Liver (tissue), 9 donors: Measurements from ENCODE around the gene LHFPL2. TPM values are rescaled to one million over a fixed set of nuclear protein-coding genes. Genes with fewer than 3 reads are reported as not detected.

Experiments
- DNase-seq: peaks from one replicate; pipeline ENCODE4 v3.0.0-alpha.2; 2017; ENCODE audit warnings: low spot score
- H3K27ac ChIP-seq, 2 donors: one replicate each; pipeline ENCODE4 v1.7.0; 2013; ENCODE audit warnings: inconsistent platforms in 2 of 2, low read length in 2 of 2, control low read depth in 1 of 2, low read depth in 1 of 2, mild to moderate bottlenecking in 1 of 2
- H3K27me3 ChIP-seq, 4 donors: one replicate each; pipeline versions ENCODE4 v1.6.1 to v1.7.0; 2013; ENCODE audit warnings: low read length in 3 of 4, inconsistent platforms in 1 of 4, mild to moderate bottlenecking in 1 of 4, moderate library complexity in 1 of 4; ENCODE audit not compliant: control insufficient read depth in 4 of 4, insufficient read depth in 4 of 4
- H3K36me3 ChIP-seq, 4 donors: one replicate each; pipeline versions ENCODE4 v1.6.1 to v1.7.0; 2013; ENCODE audit warnings: low read length in 3 of 4, mild to moderate bottlenecking in 3 of 4, low read depth in 1 of 4, moderate library complexity in 1 of 4; ENCODE audit not compliant: control insufficient read depth in 4 of 4, insufficient read depth in 3 of 4
- H3K4me1 ChIP-seq, 4 donors: one replicate each; pipeline versions ENCODE4 v1.6.1 to v1.7.0; 2013; ENCODE audit warnings: low read length in 3 of 4, mild to moderate bottlenecking in 3 of 4, moderate library complexity in 1 of 4; ENCODE audit not compliant: control insufficient read depth in 4 of 4, insufficient read depth in 4 of 4
- H3K4me3 ChIP-seq, 3 donors: one replicate each; pipeline versions ENCODE4 v1.6.1 to v1.7.0; 2013; ENCODE audit warnings: low read length in 3 of 3, control low read depth in 1 of 3, low read depth in 1 of 3, mild to moderate bottlenecking in 1 of 3
- H3K9ac ChIP-seq, 2 donors: one replicate each; pipeline ENCODE4 v1.7.0; 2013; ENCODE audit warnings: low read length in 2 of 2, mild to moderate bottlenecking in 2 of 2, moderate library complexity in 2 of 2, control low read depth in 1 of 2, low read depth in 1 of 2
- H3K9me3 ChIP-seq, 4 donors: one replicate each; pipeline versions ENCODE4 v1.6.1 to v1.7.0; 2013; ENCODE audit warnings: low read length in 3 of 4; ENCODE audit not compliant: control insufficient read depth in 4 of 4
- EGR1 ChIP-seq, 2 donors: IDR thresholded peaks; 2 replicates each; pipeline ENCODE4 v1.6.1; 2016 to 2018; ENCODE audit warnings: antibody characterized with exemption in 2 of 2, low read depth in 2 of 2
- FOXA1 ChIP-seq: IDR thresholded peaks from 2 replicates; pipeline ENCODE4 v1.6.1; 2016; ENCODE audit warnings: antibody characterized with exemption
- FOXA2 ChIP-seq: IDR thresholded peaks from 2 replicates; pipeline ENCODE4 v1.6.1; 2016; ENCODE audit warnings: antibody characterized with exemption
- HNF4A ChIP-seq, 2 donors: conservative IDR thresholded peaks; 2 replicates each; pipeline ENCODE4 v1.6.1; 2016; ENCODE audit warnings: antibody characterized with exemption in 2 of 2, mild to moderate bottlenecking in 2 of 2
- HNF4G ChIP-seq: IDR thresholded peaks from 2 replicates; pipeline ENCODE4 v1.6.1; 2016; ENCODE audit warnings: antibody characterized with exemption
- JUND ChIP-seq, 2 donors: IDR thresholded peaks; 2 replicates each; pipeline ENCODE4 v1.6.1; 2016; ENCODE audit warnings: antibody characterized with exemption in 2 of 2
- NR2F2 ChIP-seq: IDR thresholded peaks from 2 replicates; pipeline ENCODE4 v1.6.1; 2016; ENCODE audit warnings: antibody characterized with exemption
- RXRA ChIP-seq, 2 donors: IDR thresholded peaks; 2 replicates each; pipeline ENCODE4 v1.6.1; 2017 to 2018; ENCODE audit warnings: antibody characterized with exemption in 2 of 2, mild to moderate bottlenecking in 1 of 2
- SP1 ChIP-seq: IDR thresholded peaks from 2 replicates; pipeline ENCODE4 v1.6.1; 2018; ENCODE audit warnings: antibody characterized with exemption, mild to moderate bottlenecking
- TAF1 ChIP-seq: conservative IDR thresholded peaks from 2 replicates; pipeline ENCODE4 v1.6.1; 2016; ENCODE audit warnings: antibody characterized with exemption, mild to moderate bottlenecking
- YY1 ChIP-seq: IDR thresholded peaks from 2 replicates; pipeline ENCODE4 v1.6.1; 2016; ENCODE audit warnings: antibody characterized with exemption, mild to moderate bottlenecking
- WGBS: extraction: QIAGEN DNeasy Blood & Tissue Kit; methylation state at CpG from one replicate; pipeline ENCODE4 v1.1.7; 2013; 5-methylcytosine and 5-hydroxymethylcytosine counted together
- polyA plus RNA-seq, 2 donors: library from polyadenylated mRNA; stranded (reverse) in 1 of 2; unstranded in 1 of 2; fragments of 200-250 nt in 1 of 2; fragments of >200 nt in 1 of 2; fragmentation: Nextera tagmentation in 1 of 2; extraction: Ambion mirVana in 1 of 2; gene quantifications; one replicate each; pipeline versions ENCODE4 v1.2.1 to v1.2.3, GENCODE V29; 2013 to 2015
- total RNA-seq, 2 donors: library from RNA; depleted of rRNA; stranded (reverse); fragments of >200 nt; gene quantifications; one replicate each; pipeline ENCODE4 v1.2.3, GENCODE V29; 2014
- TF ChIP-seq, protein P1 (sequence below): IDR thresholded peaks from 2 replicates; pipeline ENCODE4 v1.6.1; 2016; ENCODE audit warnings: antibody characterized with exemption
- TF ChIP-seq, protein P2 (sequence below): fragments of 150-350 bp; IDR thresholded peaks from 2 replicates; pipeline ENCODE4 v1.5.1; 2017; ENCODE audit warnings: improper control_type of control experiment, low read depth, low read length; ENCODE audit not compliant: missing input control
- TF ChIP-seq, protein P3 (sequence below): IDR thresholded peaks from 2 replicates; pipeline ENCODE4 v1.6.1; 2016; ENCODE audit warnings: antibody characterized with exemption
- TF ChIP-seq, protein P4 (sequence below): IDR thresholded peaks from 2 replicates; pipeline ENCODE4 v1.6.1; 2016; ENCODE audit warnings: antibody characterized with exemption
- TF ChIP-seq, protein P5 (sequence below): IDR thresholded peaks from 2 replicates; pipeline ENCODE4 v1.6.1; 2016; ENCODE audit warnings: antibody characterized with exemption, mild to moderate bottlenecking
- donor health status: healthy.
- donor health status: healthy.
- donor health status: healthy.
- donor health status: healthy.
- donor health status: healthy.

The LHFPL2 gene
- total and polyA plus RNA-seq, 4 donors: 1.6 to 9.4 (median 5.6) TPM

DNA sequence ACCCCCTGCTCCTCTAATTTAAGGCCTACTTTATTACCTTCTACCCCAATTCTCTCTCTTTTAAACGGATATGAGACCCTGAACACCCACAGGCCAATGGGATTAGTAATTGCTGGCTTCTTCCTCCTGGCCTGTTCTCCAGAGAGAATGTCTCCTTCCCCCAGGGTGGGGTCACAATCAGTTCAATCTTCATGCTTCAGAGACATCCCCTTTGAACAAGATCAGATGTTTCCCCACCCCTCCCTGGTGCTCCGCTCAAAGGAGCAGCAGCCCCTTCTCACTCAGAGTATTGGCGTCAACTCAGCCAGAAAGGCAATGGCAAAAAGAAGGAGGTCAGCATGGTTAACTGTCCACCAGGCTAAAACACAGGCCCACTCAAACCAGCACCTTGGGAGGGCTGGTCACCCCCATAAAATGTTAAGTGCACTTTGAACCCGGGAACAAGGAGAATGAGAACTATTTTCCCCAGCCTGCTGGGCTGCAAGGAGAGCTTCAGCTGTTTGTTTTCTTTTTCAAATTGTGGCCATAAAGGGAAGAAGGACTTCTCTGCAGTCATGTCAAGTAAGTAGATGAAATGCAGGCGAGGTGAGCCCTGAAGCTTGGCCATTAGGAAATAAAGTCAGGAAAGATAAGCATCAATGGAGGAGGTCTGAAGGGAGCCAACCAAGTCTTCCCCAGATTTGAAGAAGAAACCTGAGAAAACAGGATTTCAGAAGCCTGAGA lies 20.1 kb downstream of the LHFPL2 start:
- 87% methylated on average over 5 of the region's 5 CpGs for WGBS
- Histone ChIP-seq H3K36me3 (no peaks in the 10 kb centered on the region), H3K4me3 (no peak overlapping the region), H3K27me3 (no peaks in the 10 kb centered on the region), H3K9ac (no peak overlapping the region), H3K27ac (no peak overlapping the region), H3K9me3 (no peaks in the 10 kb centered on the region), H3K4me1 (peaks cover 0 to 4% (median 0%) of the 10 kb centered on the region in 4 donors)
- TF ChIP-seq JUND (IDR thresholded peaks at IDR 0.05): no peak
- no peak for TF ChIP-seq RXRA (IDR thresholded peaks at IDR 0.05)
- TF ChIP-seq, protein P1, sequence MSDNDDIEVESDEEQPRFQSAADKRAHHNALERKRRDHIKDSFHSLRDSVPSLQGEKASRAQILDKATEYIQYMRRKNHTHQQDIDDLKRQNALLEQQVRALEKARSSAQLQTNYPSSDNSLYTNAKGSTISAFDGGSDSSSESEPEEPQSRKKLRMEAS: no peak
- DNase-seq: no peak

DNA sequence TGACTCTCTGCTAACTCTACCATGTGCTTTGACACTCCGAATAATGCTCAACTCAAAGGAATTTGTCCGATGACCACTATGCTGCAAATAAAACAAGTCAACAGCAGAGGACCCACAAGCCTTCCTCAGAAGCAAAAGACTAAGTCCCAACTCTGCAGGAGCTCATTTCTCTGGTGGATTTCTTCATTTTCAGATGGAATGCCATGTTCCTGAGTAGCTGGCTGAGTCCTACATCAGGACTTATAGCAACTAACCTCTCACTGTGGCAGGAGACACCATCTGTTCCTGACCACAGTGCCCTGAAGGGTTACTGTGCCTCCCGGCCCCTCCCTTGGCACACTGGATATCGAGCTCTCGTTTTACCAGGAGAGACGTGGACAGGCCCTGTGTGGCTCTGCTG lies 20.8 kb downstream of the LHFPL2 start:
- H3K9ac ChIP-seq: no peak overlapping the region
- no peaks in the 10 kb centered on the region for H3K27me3 ChIP-seq
- H3K27ac ChIP-seq: no peak overlapping the region
- H3K36me3 ChIP-seq: no peaks in the 10 kb centered on the region
- TF ChIP-seq EGR1 (IDR thresholded peaks at IDR 0.05; ENCODE audit: low read depth in 2 of 2) (no peak), JUND (IDR thresholded peaks at IDR 0.05) (no peak), FOXA1 (no peak), HNF4G (no peak), TAF1 (no peak), HNF4A (conservative IDR thresholded peaks at IDR 0.05) (no peak), FOXA2 (no peak), SP1 (no peak), NR2F2 (no peak), YY1 (no peak)
- TF ChIP-seq, protein P2, sequence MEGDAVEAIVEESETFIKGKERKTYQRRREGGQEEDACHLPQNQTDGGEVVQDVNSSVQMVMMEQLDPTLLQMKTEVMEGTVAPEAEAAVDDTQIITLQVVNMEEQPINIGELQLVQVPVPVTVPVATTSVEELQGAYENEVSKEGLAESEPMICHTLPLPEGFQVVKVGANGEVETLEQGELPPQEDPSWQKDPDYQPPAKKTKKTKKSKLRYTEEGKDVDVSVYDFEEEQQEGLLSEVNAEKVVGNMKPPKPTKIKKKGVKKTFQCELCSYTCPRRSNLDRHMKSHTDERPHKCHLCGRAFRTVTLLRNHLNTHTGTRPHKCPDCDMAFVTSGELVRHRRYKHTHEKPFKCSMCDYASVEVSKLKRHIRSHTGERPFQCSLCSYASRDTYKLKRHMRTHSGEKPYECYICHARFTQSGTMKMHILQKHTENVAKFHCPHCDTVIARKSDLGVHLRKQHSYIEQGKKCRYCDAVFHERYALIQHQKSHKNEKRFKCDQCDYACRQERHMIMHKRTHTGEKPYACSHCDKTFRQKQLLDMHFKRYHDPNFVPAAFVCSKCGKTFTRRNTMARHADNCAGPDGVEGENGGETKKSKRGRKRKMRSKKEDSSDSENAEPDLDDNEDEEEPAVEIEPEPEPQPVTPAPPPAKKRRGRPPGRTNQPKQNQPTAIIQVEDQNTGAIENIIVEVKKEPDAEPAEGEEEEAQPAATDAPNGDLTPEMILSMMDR: no peak
- TF ChIP-seq, protein P3, sequence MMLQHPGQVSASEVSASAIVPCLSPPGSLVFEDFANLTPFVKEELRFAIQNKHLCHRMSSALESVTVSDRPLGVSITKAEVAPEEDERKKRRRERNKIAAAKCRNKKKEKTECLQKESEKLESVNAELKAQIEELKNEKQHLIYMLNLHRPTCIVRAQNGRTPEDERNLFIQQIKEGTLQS: no peak
- TF ChIP-seq, protein P4, sequence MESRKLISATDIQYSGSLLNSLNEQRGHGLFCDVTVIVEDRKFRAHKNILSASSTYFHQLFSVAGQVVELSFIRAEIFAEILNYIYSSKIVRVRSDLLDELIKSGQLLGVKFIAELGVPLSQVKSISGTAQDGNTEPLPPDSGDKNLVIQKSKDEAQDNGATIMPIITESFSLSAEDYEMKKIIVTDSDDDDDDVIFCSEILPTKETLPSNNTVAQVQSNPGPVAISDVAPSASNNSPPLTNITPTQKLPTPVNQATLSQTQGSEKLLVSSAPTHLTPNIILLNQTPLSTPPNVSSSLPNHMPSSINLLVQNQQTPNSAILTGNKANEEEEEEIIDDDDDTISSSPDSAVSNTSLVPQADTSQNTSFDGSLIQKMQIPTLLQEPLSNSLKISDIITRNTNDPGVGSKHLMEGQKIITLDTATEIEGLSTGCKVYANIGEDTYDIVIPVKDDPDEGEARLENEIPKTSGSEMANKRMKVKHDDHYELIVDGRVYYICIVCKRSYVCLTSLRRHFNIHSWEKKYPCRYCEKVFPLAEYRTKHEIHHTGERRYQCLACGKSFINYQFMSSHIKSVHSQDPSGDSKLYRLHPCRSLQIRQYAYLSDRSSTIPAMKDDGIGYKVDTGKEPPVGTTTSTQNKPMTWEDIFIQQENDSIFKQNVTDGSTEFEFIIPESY: no peak
- TF ChIP-seq, protein P1: no peak
- TF ChIP-seq, protein P5, sequence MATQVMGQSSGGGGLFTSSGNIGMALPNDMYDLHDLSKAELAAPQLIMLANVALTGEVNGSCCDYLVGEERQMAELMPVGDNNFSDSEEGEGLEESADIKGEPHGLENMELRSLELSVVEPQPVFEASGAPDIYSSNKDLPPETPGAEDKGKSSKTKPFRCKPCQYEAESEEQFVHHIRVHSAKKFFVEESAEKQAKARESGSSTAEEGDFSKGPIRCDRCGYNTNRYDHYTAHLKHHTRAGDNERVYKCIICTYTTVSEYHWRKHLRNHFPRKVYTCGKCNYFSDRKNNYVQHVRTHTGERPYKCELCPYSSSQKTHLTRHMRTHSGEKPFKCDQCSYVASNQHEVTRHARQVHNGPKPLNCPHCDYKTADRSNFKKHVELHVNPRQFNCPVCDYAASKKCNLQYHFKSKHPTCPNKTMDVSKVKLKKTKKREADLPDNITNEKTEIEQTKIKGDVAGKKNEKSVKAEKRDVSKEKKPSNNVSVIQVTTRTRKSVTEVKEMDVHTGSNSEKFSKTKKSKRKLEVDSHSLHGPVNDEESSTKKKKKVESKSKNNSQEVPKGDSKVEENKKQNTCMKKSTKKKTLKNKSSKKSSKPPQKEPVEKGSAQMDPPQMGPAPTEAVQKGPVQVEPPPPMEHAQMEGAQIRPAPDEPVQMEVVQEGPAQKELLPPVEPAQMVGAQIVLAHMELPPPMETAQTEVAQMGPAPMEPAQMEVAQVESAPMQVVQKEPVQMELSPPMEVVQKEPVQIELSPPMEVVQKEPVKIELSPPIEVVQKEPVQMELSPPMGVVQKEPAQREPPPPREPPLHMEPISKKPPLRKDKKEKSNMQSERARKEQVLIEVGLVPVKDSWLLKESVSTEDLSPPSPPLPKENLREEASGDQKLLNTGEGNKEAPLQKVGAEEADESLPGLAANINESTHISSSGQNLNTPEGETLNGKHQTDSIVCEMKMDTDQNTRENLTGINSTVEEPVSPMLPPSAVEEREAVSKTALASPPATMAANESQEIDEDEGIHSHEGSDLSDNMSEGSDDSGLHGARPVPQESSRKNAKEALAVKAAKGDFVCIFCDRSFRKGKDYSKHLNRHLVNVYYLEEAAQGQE: no peak
- peaks cover 0 to 4% (median 0%) of the 10 kb centered on the region in 4 donors for H3K4me1 ChIP-seq
- H3K4me3 ChIP-seq: no peak overlapping the region
- no peaks in the 10 kb centered on the region for H3K9me3 ChIP-seq
- 92% methylated on average over 6 of the region's 6 CpGs for WGBS
- DNase-seq: no peak
